Erythroblast (primary cell): ENCODE data around the gene RTF2.

Experiments
- GATA1 ChIP-seq: IDR thresholded peaks from 2 replicates; pipeline ENCODE4 v1.6.1; 2011; ENCODE audit warnings: low read depth, mild to moderate bottlenecking, control low read depth, low read length, moderate library complexity
- POLR2A ChIP-seq: IDR thresholded peaks from 2 replicates; pipeline ENCODE4 v1.6.1; 2011; ENCODE audit warnings: mild to moderate bottlenecking, low read length

DNA sequence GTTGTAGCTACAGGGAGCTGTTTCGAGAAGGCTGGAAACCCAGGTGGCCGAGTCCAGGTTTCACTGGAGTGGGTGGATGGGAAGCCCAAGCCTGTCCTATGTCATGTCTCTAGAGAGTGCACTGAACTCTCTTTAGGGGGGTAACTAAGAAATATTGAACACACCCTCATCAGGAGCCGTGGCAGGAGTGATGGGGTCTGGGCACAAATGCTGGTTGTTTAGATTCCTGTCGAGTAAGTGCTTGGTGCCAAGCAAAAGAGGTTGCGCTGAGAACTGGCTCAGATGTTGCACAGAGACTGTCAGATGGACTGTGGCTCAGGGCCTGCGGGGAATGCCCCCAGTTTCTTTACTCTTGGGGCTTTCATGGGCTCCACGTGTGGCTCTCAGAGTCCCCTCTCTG lies 48.8 kb downstream of the RTF2 start:
- TF ChIP-seq POLR2A, result no peak
- TF ChIP-seq GATA1, result no peak
